ENCODE data around the gene GOLIM4.
A peak's percentile ranks its signal among the peaks of the same experiment; 100 is the strongest.
"Not testable (repeated sequence)": the region's sequence is repeated elsewhere in the genome, so short reads cannot be mapped to it uniquely, and the experiment has no call there.

The GOLIM4 gene

DNA sequence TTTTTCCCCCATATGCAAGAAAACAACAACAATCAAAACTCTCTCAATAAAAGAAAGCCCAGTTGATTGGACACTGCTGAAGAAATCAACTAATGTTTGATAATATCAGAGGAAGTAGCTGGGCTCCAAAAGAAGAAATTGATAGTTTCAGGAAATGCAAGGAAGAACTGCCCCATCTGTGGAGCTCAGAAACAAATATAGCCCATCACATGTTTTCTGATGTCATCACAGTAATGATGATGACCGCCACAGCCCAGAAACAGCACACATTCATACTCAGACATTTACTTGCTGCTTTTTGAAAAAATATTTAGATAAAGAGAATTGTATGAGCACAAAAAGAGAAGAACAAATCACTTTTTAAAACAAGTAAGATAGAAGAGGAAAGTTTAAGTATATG, 67.6 kb downstream of the GOLIM4 start:
- TF ChIP-seq, protein P1, sequence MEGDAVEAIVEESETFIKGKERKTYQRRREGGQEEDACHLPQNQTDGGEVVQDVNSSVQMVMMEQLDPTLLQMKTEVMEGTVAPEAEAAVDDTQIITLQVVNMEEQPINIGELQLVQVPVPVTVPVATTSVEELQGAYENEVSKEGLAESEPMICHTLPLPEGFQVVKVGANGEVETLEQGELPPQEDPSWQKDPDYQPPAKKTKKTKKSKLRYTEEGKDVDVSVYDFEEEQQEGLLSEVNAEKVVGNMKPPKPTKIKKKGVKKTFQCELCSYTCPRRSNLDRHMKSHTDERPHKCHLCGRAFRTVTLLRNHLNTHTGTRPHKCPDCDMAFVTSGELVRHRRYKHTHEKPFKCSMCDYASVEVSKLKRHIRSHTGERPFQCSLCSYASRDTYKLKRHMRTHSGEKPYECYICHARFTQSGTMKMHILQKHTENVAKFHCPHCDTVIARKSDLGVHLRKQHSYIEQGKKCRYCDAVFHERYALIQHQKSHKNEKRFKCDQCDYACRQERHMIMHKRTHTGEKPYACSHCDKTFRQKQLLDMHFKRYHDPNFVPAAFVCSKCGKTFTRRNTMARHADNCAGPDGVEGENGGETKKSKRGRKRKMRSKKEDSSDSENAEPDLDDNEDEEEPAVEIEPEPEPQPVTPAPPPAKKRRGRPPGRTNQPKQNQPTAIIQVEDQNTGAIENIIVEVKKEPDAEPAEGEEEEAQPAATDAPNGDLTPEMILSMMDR (IDR thresholded peaks at IDR 0.05; ENCODE audit: low read depth, low read length) = no peak
- no peak for DNase-seq (ENCODE audit: low read depth in 2 of 2)
- no peak overlapping the region for H3K4me3 ChIP-seq (replicated peaks in 1 of 2; ENCODE audit: low read depth in 2 of 2, low read length in 2 of 2)

DNA sequence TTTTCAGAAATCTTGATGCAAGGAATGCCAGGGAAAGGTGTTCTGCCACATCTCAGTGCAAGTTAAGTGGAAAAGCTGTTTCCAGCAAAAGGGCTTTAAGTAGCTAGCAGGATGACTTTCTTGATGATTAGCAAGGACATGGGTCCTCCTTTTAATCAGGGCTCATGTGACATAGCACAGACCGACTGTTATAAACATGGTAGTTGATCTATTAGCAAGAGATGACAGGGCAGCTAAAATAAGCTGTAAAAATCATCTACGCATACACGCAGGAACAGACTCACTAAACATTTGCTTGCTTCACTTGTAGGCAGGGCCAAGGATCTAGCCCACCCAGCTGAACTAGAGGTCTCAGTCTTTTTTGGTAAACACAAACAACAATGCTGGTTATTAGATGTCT, 69.0 kb downstream of the GOLIM4 start:
- TF ChIP-seq, protein P1 (IDR thresholded peaks at IDR 0.05; ENCODE audit: low read depth, low read length) = no peak
- DNase-seq (ENCODE audit: low read depth in 2 of 2) = no peak
- no peak overlapping the region for H3K4me3 ChIP-seq (replicated peaks in 1 of 2; ENCODE audit: low read depth in 2 of 2, low read length in 2 of 2)

DNA sequence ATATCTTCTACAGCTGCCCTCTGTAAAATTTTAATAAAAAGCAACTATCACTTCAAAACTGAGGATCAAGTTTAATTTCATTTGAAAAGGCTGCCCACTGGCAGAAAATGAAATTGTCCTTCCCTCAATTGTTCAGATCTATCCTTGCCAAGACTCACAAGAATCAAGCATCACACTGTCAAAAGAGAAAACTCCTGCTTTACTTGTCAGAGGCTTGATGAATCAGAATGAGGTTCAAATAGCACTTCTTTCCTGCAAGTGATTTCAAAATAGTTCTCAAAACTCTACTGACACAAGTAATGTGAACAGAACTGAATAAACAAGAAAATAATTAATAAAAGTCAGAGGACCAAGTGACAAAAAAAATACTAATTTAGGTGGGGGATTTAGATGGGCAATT, 70.6 kb downstream of the GOLIM4 start:
- TF ChIP-seq, protein P1 (IDR thresholded peaks at IDR 0.05; ENCODE audit: low read depth, low read length) = no peak
- peak; percentile 31 to 61 for DNase-seq (ENCODE audit: low read depth in 2 of 2)
- no peak overlapping the region for H3K4me3 ChIP-seq (replicated peaks in 1 of 2; ENCODE audit: low read depth in 2 of 2, low read length in 2 of 2)

DNA sequence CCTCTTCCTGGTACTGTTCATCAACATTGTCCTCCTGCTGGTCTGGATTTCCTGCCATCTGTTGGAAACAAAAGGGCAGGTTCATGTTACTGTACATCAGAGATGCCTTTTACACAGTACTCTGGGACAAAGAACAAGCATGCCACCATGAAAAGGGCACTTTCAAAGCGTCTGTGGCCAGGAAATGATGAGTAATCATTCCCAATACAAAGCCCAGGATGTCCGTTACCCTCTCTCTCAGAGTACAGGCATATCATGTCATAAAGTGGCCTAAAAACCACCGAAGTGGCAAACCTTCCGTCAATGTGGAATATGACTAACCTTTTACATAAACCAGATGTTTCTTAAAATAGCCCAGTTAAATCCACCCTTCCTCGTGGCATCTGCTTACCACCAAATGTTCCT, 71.2 kb downstream of the GOLIM4 start:
- no peak overlapping the region for H3K4me3 ChIP-seq (replicated peaks in 1 of 2; ENCODE audit: low read depth in 2 of 2, low read length in 2 of 2)
- TF ChIP-seq, protein P1 (IDR thresholded peaks at IDR 0.05; ENCODE audit: low read depth, low read length) = no peak
- DNase-seq (ENCODE audit: low read depth in 2 of 2) = peak; percentile 86 to 91

DNA sequence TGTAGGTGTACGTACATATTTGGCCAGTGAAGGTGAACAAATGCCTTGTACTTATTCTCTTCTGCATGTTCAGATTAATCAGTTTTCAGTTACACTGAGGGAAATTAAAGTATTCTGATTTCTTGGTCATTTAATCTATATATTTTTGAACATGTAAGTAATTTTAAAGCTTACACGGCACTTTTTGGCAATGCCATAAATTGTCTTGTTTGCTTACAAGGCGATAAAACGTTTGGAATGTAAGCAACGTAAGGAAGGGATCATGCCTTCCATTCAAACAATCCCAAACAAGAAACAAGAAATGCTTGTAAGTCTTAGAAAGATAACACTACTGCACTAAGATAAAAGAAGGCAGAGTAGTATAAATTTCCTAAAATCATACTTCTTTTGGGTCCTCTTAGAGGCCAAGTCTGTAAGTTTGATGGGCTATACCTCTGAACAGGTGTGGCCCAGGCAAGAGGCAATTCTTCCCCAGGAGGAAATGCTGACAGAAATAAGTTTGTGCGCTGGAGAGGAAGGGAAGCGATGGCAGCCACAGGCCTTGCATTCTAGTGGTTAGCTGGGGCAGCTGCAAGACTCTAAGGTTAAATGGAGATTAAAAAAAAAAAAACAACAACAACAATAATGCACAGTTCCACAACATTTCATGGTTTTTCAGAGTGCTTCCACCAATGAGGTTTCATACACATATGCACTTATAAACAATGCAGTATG, 73.8 kb downstream of the GOLIM4 start:
- no peak overlapping the region for H3K4me3 ChIP-seq (replicated peaks in 1 of 2; ENCODE audit: low read depth in 2 of 2, low read length in 2 of 2)
- TF ChIP-seq, protein P1 (IDR thresholded peaks at IDR 0.05; ENCODE audit: low read depth, low read length) = no peak

DNA sequence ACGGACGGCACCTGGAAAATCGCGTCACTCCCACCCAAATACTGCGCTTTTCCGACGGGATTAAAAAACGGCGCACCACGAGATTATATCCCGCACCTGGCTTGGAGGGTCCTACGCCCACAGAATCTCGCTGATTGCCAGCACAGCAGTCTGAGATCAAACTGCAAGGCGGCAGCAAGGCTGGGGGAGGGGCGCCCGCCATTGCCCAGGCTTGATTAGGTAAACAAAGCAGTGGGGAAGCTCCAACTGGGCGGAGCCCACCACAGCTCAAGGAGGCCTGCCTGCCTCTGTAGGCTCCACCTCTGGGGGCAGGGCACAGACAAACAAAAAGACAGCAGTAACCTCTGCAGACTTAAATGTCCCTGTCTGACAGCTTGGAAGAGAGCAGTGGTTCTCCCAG, 84.4 kb downstream of the GOLIM4 start:
- H3K4me3 ChIP-seq (replicated peaks in 1 of 2; ENCODE audit: low read depth in 2 of 2, low read length in 2 of 2); DNase-seq (ENCODE audit: low read depth in 2 of 2): not testable (repeated sequence)

More for the DNA sequence above, 73.8 kb downstream of the GOLIM4 start:
- DNase-seq (ENCODE audit: low read depth in 2 of 2) = no peak

DNA sequence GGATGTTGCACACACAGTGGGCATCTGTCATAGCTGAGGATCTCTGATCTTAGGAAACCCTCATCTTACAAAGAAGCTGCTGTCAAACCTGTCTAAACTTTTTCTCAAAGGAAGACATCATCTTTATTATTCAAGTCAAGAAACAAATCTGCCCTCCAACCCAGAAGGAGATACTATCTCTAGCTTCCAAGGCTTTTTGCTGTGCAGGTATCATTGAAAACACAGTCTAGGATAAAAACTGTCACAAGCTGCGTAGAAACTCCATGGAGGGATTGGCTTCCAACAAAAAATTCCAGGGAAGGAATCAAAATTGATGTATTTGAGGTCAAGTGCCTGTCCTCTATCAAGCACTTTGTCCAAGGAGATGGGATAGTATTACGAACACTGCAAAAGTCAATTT, 89.1 kb downstream of the GOLIM4 start:
- DNase-seq (ENCODE audit: low read depth in 2 of 2) = no peak
- no peak overlapping the region for H3K4me3 ChIP-seq (replicated peaks in 1 of 2; ENCODE audit: low read depth in 2 of 2, low read length in 2 of 2)
- TF ChIP-seq, protein P1 (IDR thresholded peaks at IDR 0.05; ENCODE audit: low read depth, low read length) = no peak
